C4-2B (cell line): ENCODE results near the gene SLC22A17.

Experiments used
- CTCF ChIP-seq: fragments of 450-650 bp; conservative IDR thresholded peaks from 2 replicates; pipeline ENCODE4 v1.5.1; 2017; ENCODE audit warnings: mild to moderate bottlenecking
- ZFX ChIP-seq: fragments of 450-650 bp; IDR thresholded peaks from 2 replicates; pipeline ENCODE4 v1.6.1; 2017

- TF ChIP-seq CTCF (no peak), ZFX (no peak)
Observed at GRCh38 chr14:23347406-23348296, 5.0 kb downstream of the SLC22A17 start.
